ENCODE data around the gene RNF166. TPM values are rescaled to one million over a fixed set of nuclear protein-coding genes. Genes with fewer than 3 reads are reported as not detected.

RNF166 gene
- total RNA-seq, 4 donors from 2014 or later, result 19.5 to 27.8 (median 22.3) TPM

- ATAC-seq, result no peak
- no peaks in the 10 kb centered on the region for H3K9me3 ChIP-seq
- H3K36me3 ChIP-seq, result peaks cover 0 to 67% of the 10 kb centered on the region in 2 donors
- H3K27ac ChIP-seq, result no peak overlapping the region
- TF ChIP-seq POLR2A (IDR thresholded peaks at IDR 0.05) (no peak), CTCF (IDR thresholded peaks at IDR 0.05) (no peak), POLR2AphosphoS5 (IDR thresholded peaks at IDR 0.05) (no peak), EP300 (IDR thresholded peaks at IDR 0.05) (no peak)
- 66% methylated on average over 3 of the region's 13 CpGs; no CpG with 5 or more reads in 1 of the 2 donors for WGBS, 2 donors (ENCODE audit: low coverage in 1 of 2)
- H3K4me3 ChIP-seq, result no peak overlapping the region
- peaks cover 29% of the 10 kb centered on the region for H3K27me3 ChIP-seq
- peaks cover 0 to 29% (median 9%) of the 10 kb centered on the region in 3 donors for H3K4me1 ChIP-seq
These were observed 53.1 kb downstream of the RNF166 start for GRCh38 chr16:88653101-88653500.

- Histone ChIP-seq H3K4me3 (no peak overlapping the region), H3K4me1 (peaks cover 0 to 29% (median 9%) of the 10 kb centered on the region in 3 donors), H3K27ac (no peak overlapping the region), H3K36me3 (peaks cover 0 to 63% of the 10 kb centered on the region in 2 donors), H3K27me3 (peaks cover 29% of the 10 kb centered on the region), H3K9me3 (no peaks in the 10 kb centered on the region)
- no peak for TF ChIP-seq CTCF (IDR thresholded peaks at IDR 0.05)
- TF ChIP-seq POLR2A (IDR thresholded peaks at IDR 0.05), result no peak
- no peak for TF ChIP-seq EP300 (IDR thresholded peaks at IDR 0.05)
- TF ChIP-seq POLR2AphosphoS5 (IDR thresholded peaks at IDR 0.05), result no peak
- no CpG with 5 or more reads among the region's 8 CpGs for WGBS, 2 donors (ENCODE audit: low coverage in 1 of 2)
- ATAC-seq, result no peak
These were observed 53.5 kb downstream of the RNF166 start for GRCh38 chr16:88652762-88653063.

GRCh38 chr16:88651989-88652761 is 54.0 kb downstream of the RNF166 start:
- peaks cover 0 to 29% (median 9%) of the 10 kb centered on the region in 3 donors for H3K4me1 ChIP-seq
- peaks cover 29% of the 10 kb centered on the region for H3K27me3 ChIP-seq
- TF ChIP-seq POLR2A (IDR thresholded peaks at IDR 0.05) (no peak), CTCF (IDR thresholded peaks at IDR 0.05) (no peak), EP300 (IDR thresholded peaks at IDR 0.05) (no peak), POLR2AphosphoS5 (IDR thresholded peaks at IDR 0.05) (no peak)
- no peak overlapping the region for H3K4me3 ChIP-seq
- peaks cover 0 to 58% of the 10 kb centered on the region in 2 donors for H3K36me3 ChIP-seq
- no peak for ATAC-seq
- 50 to 95% methylated on average over 1 to 4 of the region's 29 CpGs for WGBS, 2 donors (ENCODE audit: low coverage in 1 of 2)
- peak overlapping the region in 3 of 4 donors; percentile 32 to 78 (median 69) for H3K27ac ChIP-seq
- H3K9me3 ChIP-seq, result no peaks in the 10 kb centered on the region

- Histone ChIP-seq H3K4me1 (peaks cover 0 to 29% (median 9%) of the 10 kb centered on the region in 3 donors), H3K36me3 (peaks cover 0 to 50% of the 10 kb centered on the region in 2 donors), H3K4me3 (peak overlapping the region; percentile 57 to 70), H3K27ac (peak overlapping the region in 3 of 4 donors; percentile 69 to 78 (median 71)), H3K27me3 (peaks cover 29% of the 10 kb centered on the region), H3K9me3 (no peaks in the 10 kb centered on the region)
- TF ChIP-seq EP300 (IDR thresholded peaks at IDR 0.05) (no peak), CTCF (IDR thresholded peaks at IDR 0.05) (no peak), POLR2A (IDR thresholded peaks at IDR 0.05) (no peak), POLR2AphosphoS5 (IDR thresholded peaks at IDR 0.05) (no peak)
- ATAC-seq, result peak; percentile 56
- WGBS, 2 donors (ENCODE audit: low coverage in 1 of 2), result no CpG with 5 or more reads among the region's 24 CpGs
These were observed 54.8 kb downstream of the RNF166 start for GRCh38 chr16:88651276-88651988.
